Effector memory CD4-positive, alpha-beta T cell (primary cell): ENCODE measurements around the gene DLGAP5.

Experiments used
- DNase-seq, 3 donors: peaks; one replicate each; pipeline ENCODE4 v3.0.0-alpha.2; 2020
- H3K27ac ChIP-seq: 2 replicates; pipeline ENCODE4 v1.7.0; 2013; ENCODE audit warnings: mild to moderate bottlenecking, low read length, moderate library complexity; ENCODE audit not compliant: insufficient read depth, poor library complexity, severe bottlenecking
- H3K27me3 ChIP-seq: replicated peaks from 2 replicates; pipeline ENCODE4 v1.7.0; 2013; ENCODE audit warnings: mild to moderate bottlenecking, low read length; ENCODE audit not compliant: insufficient read depth, control insufficient read depth, poor library complexity, severe bottlenecking
- H3K36me3 ChIP-seq: 2 replicates; pipeline ENCODE4 v1.7.0; 2013; ENCODE audit warnings: mild to moderate bottlenecking, low read length, moderate library complexity; ENCODE audit not compliant: control insufficient read depth, insufficient read depth
- H3K4me1 ChIP-seq: 2 replicates; pipeline ENCODE4 v1.7.0; 2013; ENCODE audit warnings: low read length, mild to moderate bottlenecking; ENCODE audit not compliant: control insufficient read depth, insufficient read depth, poor library complexity, severe bottlenecking
- H3K4me3 ChIP-seq: 2 replicates; pipeline ENCODE4 v1.7.0; 2013; ENCODE audit warnings: low read length, low read depth, mild to moderate bottlenecking; ENCODE audit not compliant: insufficient read depth, poor library complexity, severe bottlenecking
- H3K9me3 ChIP-seq: 2 replicates; pipeline ENCODE4 v1.7.0; 2013; ENCODE audit warnings: mild to moderate bottlenecking, low read length, moderate library complexity; ENCODE audit not compliant: control insufficient read depth

The DLGAP5 gene

DNA sequence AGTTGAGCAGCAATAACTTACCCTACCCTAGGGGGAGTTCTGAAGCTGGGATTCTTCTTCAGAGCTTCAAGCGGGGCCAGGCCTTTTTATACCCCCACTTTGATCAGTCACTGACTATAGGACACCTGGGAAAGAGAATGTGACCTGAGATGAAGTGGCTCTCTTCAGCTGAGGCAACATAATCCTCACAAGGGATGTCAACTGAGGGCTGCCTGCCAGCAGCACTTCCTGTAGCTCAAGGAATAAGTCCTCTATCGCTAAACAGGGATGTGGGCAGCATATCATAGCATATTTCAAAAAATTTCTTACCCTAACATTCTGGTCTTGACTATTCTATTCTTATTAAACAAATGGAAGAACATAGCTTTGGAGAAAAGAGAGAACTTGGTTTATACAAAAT is 45.0 kb downstream of the DLGAP5 start:
- H3K27me3 ChIP-seq = no peaks in the 10 kb centered on the region
- H3K36me3 ChIP-seq = no peaks in the 10 kb centered on the region
- no peaks in the 10 kb centered on the region for H3K4me1 ChIP-seq
- no peak overlapping the region for H3K4me3 ChIP-seq
- H3K27ac ChIP-seq = no peak overlapping the region
- H3K9me3 ChIP-seq = no peaks in the 10 kb centered on the region
- DNase-seq = no peak

DNA sequence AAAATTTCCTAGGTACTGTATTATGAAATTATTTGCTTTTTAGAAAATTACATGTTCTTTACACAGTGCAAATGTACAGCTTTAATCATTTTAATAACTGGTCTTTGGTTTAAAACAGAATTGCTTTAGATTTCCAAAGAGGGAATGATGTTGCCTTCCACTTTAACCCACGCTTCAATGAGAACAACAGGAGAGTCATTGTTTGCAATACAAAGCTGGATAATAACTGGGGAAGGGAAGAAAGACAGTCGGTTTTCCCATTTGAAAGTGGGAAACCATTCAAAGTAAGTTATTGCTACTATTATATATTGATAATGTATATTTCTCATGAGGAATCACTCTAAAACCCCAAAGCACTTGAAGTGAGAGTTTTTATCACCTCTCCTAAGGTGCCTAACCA is 48.9 kb downstream of the DLGAP5 start:
- DNase-seq = no peak
- H3K36me3 ChIP-seq = peaks cover 4% of the 10 kb centered on the region
- H3K27ac ChIP-seq = no peak overlapping the region
- H3K4me3 ChIP-seq = no peak overlapping the region
- H3K27me3 ChIP-seq = no peaks in the 10 kb centered on the region
- no peaks in the 10 kb centered on the region for H3K9me3 ChIP-seq
- no peaks in the 10 kb centered on the region for H3K4me1 ChIP-seq

DNA sequence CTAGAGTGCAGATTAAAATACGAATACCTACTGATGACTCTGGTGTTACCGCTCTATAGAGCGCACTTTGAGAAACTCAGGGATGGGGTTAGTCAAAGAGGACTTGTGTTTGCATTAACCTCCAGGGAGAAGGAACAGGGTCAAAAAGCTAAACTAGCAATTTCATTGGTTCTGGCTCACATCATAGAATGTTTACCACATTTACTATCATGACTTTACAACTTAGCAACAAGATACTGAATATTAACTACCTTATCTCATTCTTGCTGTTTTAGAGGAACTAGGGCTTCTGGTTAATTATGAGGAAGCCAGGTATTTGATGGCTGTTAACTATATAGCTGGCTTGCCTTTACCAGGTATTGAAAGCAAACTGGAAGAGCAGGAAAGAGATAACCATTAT is 49.6 kb downstream of the DLGAP5 start:
- H3K27ac ChIP-seq = no peak overlapping the region
- H3K9me3 ChIP-seq = no peaks in the 10 kb centered on the region
- H3K4me1 ChIP-seq = no peaks in the 10 kb centered on the region
- no peak overlapping the region for H3K4me3 ChIP-seq
- peaks cover 4% of the 10 kb centered on the region for H3K36me3 ChIP-seq
- DNase-seq = no peak
- no peaks in the 10 kb centered on the region for H3K27me3 ChIP-seq

- no peak overlapping the region for H3K27ac ChIP-seq
- H3K4me3 ChIP-seq = no peak overlapping the region
- H3K27me3 ChIP-seq = no peaks in the 10 kb centered on the region
- no peaks in the 10 kb centered on the region for H3K9me3 ChIP-seq
- no peak for DNase-seq
- no peaks in the 10 kb centered on the region for H3K4me1 ChIP-seq
- H3K36me3 ChIP-seq = peaks cover 4% of the 10 kb centered on the region
Observed at GRCh38 chr14:55139696-55140509, 51.5 kb downstream of the DLGAP5 start.

DNA sequence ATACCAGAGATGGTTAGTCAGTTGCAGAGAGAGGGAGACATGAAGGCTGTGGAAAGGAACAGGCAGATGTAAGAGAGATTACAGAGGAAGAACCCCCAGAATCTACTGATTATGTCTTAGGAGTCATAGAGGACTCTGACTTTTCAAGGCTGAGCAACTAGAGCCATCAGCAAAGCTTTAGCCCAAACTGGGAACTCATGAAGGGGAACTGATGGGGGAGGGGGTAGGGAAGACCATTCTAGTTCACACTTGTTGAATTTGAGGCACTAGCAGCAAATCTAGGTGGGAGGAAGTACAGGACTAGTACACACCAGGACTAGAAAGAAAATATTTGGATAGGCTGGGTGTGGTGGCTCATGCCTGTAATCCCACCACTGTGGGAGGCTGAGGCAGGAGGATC is 52.2 kb downstream of the DLGAP5 start:
- H3K4me3 ChIP-seq = no peak overlapping the region
- peaks cover 4% of the 10 kb centered on the region for H3K36me3 ChIP-seq
- no peaks in the 10 kb centered on the region for H3K27me3 ChIP-seq
- no peaks in the 10 kb centered on the region for H3K9me3 ChIP-seq
- DNase-seq = no peak
- H3K4me1 ChIP-seq = no peaks in the 10 kb centered on the region
- no peak overlapping the region for H3K27ac ChIP-seq

DNA sequence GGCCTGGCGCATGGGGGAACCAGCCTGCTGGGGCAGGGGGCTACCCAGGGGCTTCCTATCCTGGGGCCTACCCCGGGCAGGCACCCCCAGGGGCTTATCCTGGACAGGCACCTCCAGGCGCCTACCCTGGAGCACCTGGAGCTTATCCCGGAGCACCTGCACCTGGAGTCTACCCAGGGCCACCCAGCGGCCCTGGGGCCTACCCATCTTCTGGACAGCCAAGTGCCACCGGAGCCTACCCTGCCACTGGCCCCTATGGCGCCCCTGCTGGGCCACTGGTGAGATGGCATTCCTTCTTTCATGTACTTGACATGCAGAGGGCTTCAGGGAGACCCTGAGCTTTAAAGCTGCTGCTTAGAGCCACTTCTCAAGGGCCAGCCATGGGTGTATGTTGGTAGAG is 53.3 kb downstream of the DLGAP5 start:
- DNase-seq = no peak
- H3K4me1 ChIP-seq = no peaks in the 10 kb centered on the region
- H3K27ac ChIP-seq = no peak overlapping the region
- no peak overlapping the region for H3K4me3 ChIP-seq
- H3K9me3 ChIP-seq = no peaks in the 10 kb centered on the region
- H3K27me3 ChIP-seq = no peaks in the 10 kb centered on the region
- H3K36me3 ChIP-seq = peaks cover 4% of the 10 kb centered on the region

- no peaks in the 10 kb centered on the region for H3K4me1 ChIP-seq
- H3K36me3 ChIP-seq = peaks cover 4% of the 10 kb centered on the region
- H3K27ac ChIP-seq = no peak overlapping the region
- no peak for DNase-seq
- no peaks in the 10 kb centered on the region for H3K9me3 ChIP-seq
- no peak overlapping the region for H3K4me3 ChIP-seq
- H3K27me3 ChIP-seq = no peaks in the 10 kb centered on the region
Observed at GRCh38 chr14:55136885-55137786, 54.2 kb downstream of the DLGAP5 start.

- Histone ChIP-seq H3K9me3 (no peaks in the 10 kb centered on the region), H3K4me3 (no peak overlapping the region), H3K27me3 (no peaks in the 10 kb centered on the region), H3K4me1 (no peaks in the 10 kb centered on the region), H3K27ac (no peak overlapping the region), H3K36me3 (peaks cover 4% of the 10 kb centered on the region)
- DNase-seq = no peak
Observed at GRCh38 chr14:55136241-55136640, 55.1 kb downstream of the DLGAP5 start.

DNA sequence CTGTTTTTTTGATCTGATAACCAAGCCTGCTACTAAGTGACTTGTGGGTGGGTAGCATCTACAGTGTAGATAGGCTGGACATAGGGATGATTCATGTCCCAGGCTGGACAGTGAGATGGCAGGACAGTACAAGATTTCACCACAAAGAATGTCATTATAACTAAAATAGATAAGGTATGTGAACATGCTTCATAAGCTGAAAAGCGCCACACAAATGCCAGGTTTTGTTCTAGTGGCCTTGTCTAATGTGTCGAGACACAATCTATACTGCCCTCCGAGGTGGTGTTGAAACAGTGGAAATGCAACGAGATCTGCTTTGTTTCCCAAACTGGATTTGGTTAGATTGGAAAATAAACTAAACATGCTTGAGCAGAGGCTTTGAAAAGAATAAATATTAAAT is 58.0 kb downstream of the DLGAP5 start:
- H3K27me3 ChIP-seq = peaks cover 3% of the 10 kb centered on the region
- no peaks in the 10 kb centered on the region for H3K9me3 ChIP-seq
- H3K27ac ChIP-seq = no peak overlapping the region
- H3K4me1 ChIP-seq = peaks cover 3% of the 10 kb centered on the region
- no peak overlapping the region for H3K4me3 ChIP-seq
- DNase-seq = no peak
- H3K36me3 ChIP-seq = no peaks in the 10 kb centered on the region
